ENCODE data around the gene PIGP. TPM values are rescaled to one million over a fixed set of nuclear protein-coding genes. Genes with fewer than 3 reads are reported as not detected.
A peak's percentile ranks its signal among the peaks of the same experiment; 100 is the strongest.
"Not testable (repeated sequence)": the region's sequence is repeated elsewhere in the genome, so short reads cannot be mapped to it uniquely, and the experiment has no call there.

The PIGP gene
- total and polyA plus RNA-seq, 4 donors: 15.8 to 47.2 (median 20.5) TPM

DNA sequence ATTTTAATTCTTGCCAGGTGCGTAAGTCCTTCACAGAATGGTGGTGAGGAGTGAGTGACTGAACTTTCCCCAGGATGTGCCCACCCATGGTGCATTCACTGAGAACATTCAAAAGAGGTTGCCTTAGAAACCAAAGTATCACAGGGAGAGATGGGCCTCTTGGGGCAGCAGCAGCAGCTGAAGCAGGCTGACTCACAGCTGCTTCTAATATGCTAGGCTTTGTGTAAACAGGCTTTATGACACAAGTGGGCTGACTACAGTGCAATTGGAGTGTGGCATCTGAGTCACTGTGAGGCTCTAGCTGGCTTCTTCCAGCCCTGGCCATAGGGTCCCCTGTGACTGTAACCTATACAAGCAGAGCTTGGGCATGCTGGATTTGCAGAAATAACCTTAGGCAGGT is 12.6 kb downstream of the PIGP start:
- no peak for DNase-seq
- Histone ChIP-seq H3K9me3 (ENCODE audit: control insufficient read depth, low read length) (peaks cover 1% of the 10 kb centered on the region), H3K27me3 (ENCODE audit: control insufficient read depth in 1 of 2, insufficient read depth in 2 of 2, low read length in 1 of 2) (no peaks in the 10 kb centered on the region), H3K36me3 (ENCODE audit: control insufficient read depth in 1 of 2, insufficient read depth in 2 of 2, low read length in 1 of 2) (no peaks in the 10 kb centered on the region), H3K27ac (ENCODE audit: low read depth in 1 of 2, low read length in 2 of 2) (no peak overlapping the region), H3K4me1 (ENCODE audit: control insufficient read depth in 1 of 2, insufficient read depth in 2 of 2, low read length in 2 of 2) (no peaks in the 10 kb centered on the region), H3K4me3 (ENCODE audit: low read length in 2 of 2) (no peak overlapping the region)
- ATAC-seq (ENCODE audit: low FRiP score): peak; percentile 89
- intact Hi-C loops (cut with DNase I): no loop called here
- WGBS, 2 donors: 88 to 90% methylated on average over 1 of the region's 1 CpG

DNA sequence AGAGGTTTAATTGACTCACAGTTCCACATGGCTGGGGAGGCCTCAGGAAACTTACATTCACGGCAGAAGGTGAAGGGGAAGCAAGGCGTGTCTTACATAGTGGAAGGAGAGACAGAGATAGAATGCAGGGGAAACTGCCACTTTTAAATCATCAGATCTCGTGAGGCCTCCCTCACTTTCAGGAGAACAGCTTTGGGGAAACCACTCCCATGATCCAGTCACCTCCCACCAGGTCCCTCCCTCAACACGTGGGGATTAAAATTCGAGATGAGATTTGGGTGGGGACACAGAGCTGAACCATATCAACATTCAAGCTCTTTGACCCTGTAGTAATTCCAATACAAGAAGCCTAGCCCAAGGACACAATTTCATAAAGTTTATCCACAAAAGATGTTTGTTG is 13.7 kb downstream of the PIGP start:
- Histone ChIP-seq H3K4me3 (ENCODE audit: low read length in 2 of 2) (no peak overlapping the region), H3K4me1 (ENCODE audit: control insufficient read depth in 1 of 2, insufficient read depth in 2 of 2, low read length in 2 of 2) (no peaks in the 10 kb centered on the region), H3K36me3 (ENCODE audit: control insufficient read depth in 1 of 2, insufficient read depth in 2 of 2, low read length in 1 of 2) (no peaks in the 10 kb centered on the region), H3K27ac (ENCODE audit: low read depth in 1 of 2, low read length in 2 of 2) (no peak overlapping the region), H3K9me3 (ENCODE audit: control insufficient read depth, low read length) (peaks cover 1% of the 10 kb centered on the region), H3K27me3 (ENCODE audit: control insufficient read depth in 1 of 2, insufficient read depth in 2 of 2, low read length in 1 of 2) (no peaks in the 10 kb centered on the region)
- intact Hi-C loops (cut with DNase I): no loop called here
- DNase-seq: no peak
- ATAC-seq (ENCODE audit: low FRiP score): no peak
- WGBS, 2 donors: 73 to 76% methylated on average over 5 of the region's 5 CpGs

DNA sequence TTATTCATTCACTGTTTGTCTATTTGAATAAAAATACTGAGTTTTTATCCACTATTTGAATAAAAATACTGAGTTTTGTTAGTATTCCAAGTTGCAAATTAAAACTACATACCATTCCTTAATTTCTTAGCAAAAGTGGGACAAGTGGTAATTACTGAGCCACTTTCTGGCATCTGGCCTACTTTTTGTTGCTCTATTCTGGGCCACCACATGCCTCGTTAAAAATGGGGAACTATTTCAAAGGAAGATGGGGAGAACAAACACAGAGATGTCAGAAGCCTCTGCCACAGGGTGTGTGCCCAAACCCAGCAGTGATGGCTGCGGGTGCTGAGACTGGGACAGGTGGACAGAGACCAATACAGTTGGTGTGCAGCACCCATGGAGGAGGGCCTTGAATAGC is 14.6 kb downstream of the PIGP start:
- H3K36me3 ChIP-seq (ENCODE audit: control insufficient read depth in 1 of 2, insufficient read depth in 2 of 2, low read length in 1 of 2): no peaks in the 10 kb centered on the region
- 72 to 77% methylated on average over 2 of the region's 2 CpGs for WGBS, 2 donors
- intact Hi-C loops (cut with DNase I): no loop called here
- peaks cover 1% of the 10 kb centered on the region for H3K9me3 ChIP-seq (ENCODE audit: control insufficient read depth, low read length)
- ATAC-seq (ENCODE audit: low FRiP score) (no peak), DNase-seq (no peak)
- no peak overlapping the region for H3K4me3 ChIP-seq (ENCODE audit: low read length in 2 of 2)
- H3K4me1 ChIP-seq (ENCODE audit: control insufficient read depth in 1 of 2, insufficient read depth in 2 of 2, low read length in 2 of 2): no peaks in the 10 kb centered on the region
- H3K27ac ChIP-seq (ENCODE audit: low read depth in 1 of 2, low read length in 2 of 2): no peak overlapping the region
- H3K27me3 ChIP-seq (ENCODE audit: control insufficient read depth in 1 of 2, insufficient read depth in 2 of 2, low read length in 1 of 2): no peaks in the 10 kb centered on the region

DNA sequence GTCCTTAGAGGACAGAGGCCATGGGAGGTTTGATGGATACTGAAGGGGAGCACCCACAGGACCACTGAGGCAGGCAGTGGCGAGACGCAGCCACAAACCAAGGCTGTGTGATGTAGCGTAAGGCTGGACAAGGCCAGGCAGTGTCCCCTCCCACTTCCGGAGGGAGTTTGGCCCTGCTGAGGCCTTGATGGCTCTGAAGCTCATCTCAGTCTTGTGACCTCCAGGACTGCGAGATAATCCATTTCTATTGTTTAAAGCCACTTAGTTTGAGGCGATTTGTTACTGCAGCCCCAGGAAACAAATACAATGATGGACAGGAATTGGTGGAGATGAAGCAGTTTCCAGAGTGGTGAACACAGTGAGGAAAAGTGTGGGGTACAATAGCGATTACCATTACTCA is 15.3 kb downstream of the PIGP start:
- Histone ChIP-seq H3K9me3 (ENCODE audit: control insufficient read depth, low read length) (peaks cover 1% of the 10 kb centered on the region), H3K4me1 (ENCODE audit: control insufficient read depth in 1 of 2, insufficient read depth in 2 of 2, low read length in 2 of 2) (no peaks in the 10 kb centered on the region), H3K36me3 (ENCODE audit: control insufficient read depth in 1 of 2, insufficient read depth in 2 of 2, low read length in 1 of 2) (no peaks in the 10 kb centered on the region), H3K27me3 (ENCODE audit: control insufficient read depth in 1 of 2, insufficient read depth in 2 of 2, low read length in 1 of 2) (no peaks in the 10 kb centered on the region), H3K4me3 (ENCODE audit: low read length in 2 of 2) (no peak overlapping the region), H3K27ac (ENCODE audit: low read depth in 1 of 2, low read length in 2 of 2) (no peak overlapping the region)
- DNase-seq: no peak
- 96% methylated on average over 7 of the region's 7 CpGs for WGBS, 2 donors
- ATAC-seq (ENCODE audit: low FRiP score): no peak
- intact Hi-C loops (cut with DNase I): no loop called here

DNA sequence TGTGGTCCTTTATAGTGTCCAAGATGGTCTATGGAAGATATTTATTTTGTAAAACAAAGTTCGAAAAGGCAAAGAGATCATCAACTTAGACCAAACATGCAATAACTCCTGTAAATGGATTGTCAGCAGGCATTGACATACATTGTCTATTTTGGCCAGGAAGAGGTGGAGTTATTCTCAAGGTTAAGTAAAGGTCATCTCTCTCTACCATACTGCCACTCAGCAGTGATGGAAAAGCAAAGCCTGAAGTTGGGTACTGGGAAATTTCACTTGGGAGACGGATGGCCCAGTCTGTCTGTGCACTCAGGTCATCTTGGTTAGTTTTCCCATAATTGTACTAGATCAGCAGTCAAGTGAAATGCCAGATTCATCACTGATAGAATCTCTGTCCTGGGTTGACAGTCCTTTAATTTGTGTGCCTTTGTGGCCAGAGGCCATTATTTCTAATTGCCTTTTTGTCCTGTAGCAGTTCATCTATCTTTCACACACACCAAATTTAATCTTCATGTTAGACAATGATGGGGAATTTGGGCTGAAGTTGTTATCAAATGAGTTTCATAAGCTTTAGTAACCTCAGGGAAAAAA is 17.5 kb downstream of the PIGP start:
- H3K27ac ChIP-seq (ENCODE audit: low read depth in 1 of 2, low read length in 2 of 2): no peak overlapping the region
- ATAC-seq (ENCODE audit: low FRiP score): no peak
- no peaks in the 10 kb centered on the region for H3K36me3 ChIP-seq (ENCODE audit: control insufficient read depth in 1 of 2, insufficient read depth in 2 of 2, low read length in 1 of 2)
- no peak overlapping the region for H3K4me3 ChIP-seq (ENCODE audit: low read length in 2 of 2)
- no peaks in the 10 kb centered on the region for H3K27me3 ChIP-seq (ENCODE audit: control insufficient read depth in 1 of 2, insufficient read depth in 2 of 2, low read length in 1 of 2)
- WGBS, 2 donors: 65 to 74% methylated on average over 2 of the region's 2 CpGs
- no peaks in the 10 kb centered on the region for H3K4me1 ChIP-seq (ENCODE audit: control insufficient read depth in 1 of 2, insufficient read depth in 2 of 2, low read length in 2 of 2)
- intact Hi-C loops (cut with DNase I): no loop called here
- no peak for DNase-seq
- peaks cover 1% of the 10 kb centered on the region for H3K9me3 ChIP-seq (ENCODE audit: control insufficient read depth, low read length)

DNA sequence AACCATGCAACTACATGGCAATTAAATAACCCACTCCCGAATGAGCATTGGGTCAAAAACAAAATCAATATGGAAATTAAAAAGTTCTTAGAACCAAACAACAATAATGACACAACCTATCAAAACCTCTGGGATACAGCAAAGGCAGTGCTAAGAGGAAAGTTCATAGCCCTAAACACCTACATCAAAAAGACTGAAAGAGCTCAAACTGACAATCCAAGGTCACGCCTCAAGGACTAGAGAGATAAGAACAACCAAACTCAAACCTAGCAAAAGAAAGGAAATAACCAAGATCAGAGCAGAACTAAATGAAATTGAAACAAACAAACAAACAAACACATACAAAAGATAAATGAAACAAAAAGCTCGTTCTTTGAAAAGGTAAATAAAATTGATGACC is 23.1 kb downstream of the PIGP start:
- H3K4me1 ChIP-seq (ENCODE audit: control insufficient read depth in 1 of 2, insufficient read depth in 2 of 2, low read length in 2 of 2); ATAC-seq (ENCODE audit: low FRiP score); H3K27me3 ChIP-seq (ENCODE audit: control insufficient read depth in 1 of 2, insufficient read depth in 2 of 2, low read length in 1 of 2); H3K36me3 ChIP-seq (ENCODE audit: control insufficient read depth in 1 of 2, insufficient read depth in 2 of 2, low read length in 1 of 2); H3K9me3 ChIP-seq (ENCODE audit: control insufficient read depth, low read length); DNase-seq; intact Hi-C loops (cut with DNase I); H3K27ac ChIP-seq (ENCODE audit: low read depth in 1 of 2, low read length in 2 of 2); H3K4me3 ChIP-seq (ENCODE audit: low read length in 2 of 2): not testable (repeated sequence)
- 64 to 81% methylated on average over 3 of the region's 3 CpGs for WGBS, 2 donors

DNA sequence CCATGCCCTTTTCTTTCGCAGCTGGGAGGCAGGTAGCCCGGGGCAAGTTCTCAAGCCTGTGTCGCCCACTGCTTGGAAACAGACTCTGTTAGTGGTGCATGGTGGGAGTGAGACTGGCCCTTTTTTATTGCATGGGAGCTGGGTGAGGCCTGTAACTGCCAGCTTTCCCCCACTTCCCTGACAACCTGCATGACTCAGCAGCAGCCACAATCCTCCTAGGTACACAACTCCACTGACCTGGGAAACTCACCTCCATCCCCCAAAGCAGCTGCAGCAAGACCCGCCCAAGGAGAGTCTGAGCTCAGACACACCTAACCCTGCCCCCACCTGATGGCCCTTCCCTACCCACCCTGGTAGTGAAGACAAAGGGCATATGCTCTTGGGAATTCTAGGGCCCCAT is 25.8 kb downstream of the PIGP start:
- H3K36me3 ChIP-seq (ENCODE audit: control insufficient read depth in 1 of 2, insufficient read depth in 2 of 2, low read length in 1 of 2): no peaks in the 10 kb centered on the region
- H3K9me3 ChIP-seq (ENCODE audit: control insufficient read depth, low read length): no peaks in the 10 kb centered on the region
- ATAC-seq (ENCODE audit: low FRiP score): no peak
- H3K27me3 ChIP-seq (ENCODE audit: control insufficient read depth in 1 of 2, insufficient read depth in 2 of 2, low read length in 1 of 2): peaks cover 0 to 2% of the 10 kb centered on the region in 2 donors
- H3K4me3 ChIP-seq (ENCODE audit: low read length in 2 of 2): no peak overlapping the region
- no peak for DNase-seq
- WGBS, 2 donors: 90 to 94% methylated on average over 4 of the region's 4 CpGs
- H3K4me1 ChIP-seq (ENCODE audit: control insufficient read depth in 1 of 2, insufficient read depth in 2 of 2, low read length in 2 of 2): no peaks in the 10 kb centered on the region
- intact Hi-C loops (cut with DNase I): no loop called here
- H3K27ac ChIP-seq (ENCODE audit: low read depth in 1 of 2, low read length in 2 of 2): no peak overlapping the region

DNA sequence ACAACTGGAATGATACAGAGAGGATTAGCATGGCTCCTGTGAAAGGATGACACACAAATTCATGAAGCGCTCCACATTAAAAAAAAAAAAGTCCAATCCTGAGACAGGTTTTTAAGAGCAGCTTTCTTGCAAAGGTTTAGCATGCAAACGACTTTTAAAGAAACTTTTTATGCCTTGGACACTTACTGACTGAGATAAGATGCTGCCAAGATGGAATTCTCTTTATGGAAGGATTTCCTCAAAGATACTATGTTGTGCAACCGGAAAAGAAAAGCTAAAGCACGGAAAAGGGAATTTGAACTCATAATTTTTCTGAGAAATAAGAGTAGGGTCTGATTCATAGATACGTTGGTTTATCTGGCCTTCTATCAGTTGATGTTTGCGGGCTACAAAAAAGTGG is 27.3 kb downstream of the PIGP start:
- intact Hi-C loops (cut with DNase I): no loop called here
- ATAC-seq (ENCODE audit: low FRiP score) (no peak), DNase-seq (no peak)
- Histone ChIP-seq H3K27ac (ENCODE audit: low read depth in 1 of 2, low read length in 2 of 2) (no peak overlapping the region), H3K27me3 (ENCODE audit: control insufficient read depth in 1 of 2, insufficient read depth in 2 of 2, low read length in 1 of 2) (peaks cover 0 to 2% of the 10 kb centered on the region in 2 donors), H3K9me3 (ENCODE audit: control insufficient read depth, low read length) (no peaks in the 10 kb centered on the region), H3K4me3 (ENCODE audit: low read length in 2 of 2) (no peak overlapping the region), H3K36me3 (ENCODE audit: control insufficient read depth in 1 of 2, insufficient read depth in 2 of 2, low read length in 1 of 2) (no peaks in the 10 kb centered on the region), H3K4me1 (ENCODE audit: control insufficient read depth in 1 of 2, insufficient read depth in 2 of 2, low read length in 2 of 2) (no peaks in the 10 kb centered on the region)
- WGBS, 2 donors: 77 to 81% methylated on average over 6 of the region's 6 CpGs

DNA sequence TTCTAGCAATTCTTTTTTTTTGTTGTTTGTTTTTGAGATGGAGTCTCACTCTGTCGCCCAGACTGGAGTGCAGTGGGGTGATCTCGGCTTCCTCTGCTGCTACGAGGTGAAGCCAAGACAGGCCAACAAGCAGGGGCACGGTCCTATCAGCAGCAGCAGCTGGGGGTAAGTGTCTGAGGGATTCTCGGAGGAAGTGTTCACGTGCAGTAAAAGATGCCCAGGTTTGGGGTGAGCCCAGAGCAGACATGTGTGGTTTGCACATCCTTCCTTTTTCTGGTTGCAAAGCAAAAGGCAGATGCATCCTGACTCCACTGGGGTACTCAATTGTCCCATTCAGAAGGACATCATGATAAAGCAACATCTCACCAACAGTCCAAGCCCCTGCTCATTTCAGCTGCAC is 27.7 kb downstream of the PIGP start:
- no peak for ATAC-seq (ENCODE audit: low FRiP score)
- H3K36me3 ChIP-seq (ENCODE audit: control insufficient read depth in 1 of 2, insufficient read depth in 2 of 2, low read length in 1 of 2): no peaks in the 10 kb centered on the region
- no peak overlapping the region for H3K27ac ChIP-seq (ENCODE audit: low read depth in 1 of 2, low read length in 2 of 2)
- 90 to 92% methylated on average over 6 of the region's 6 CpGs for WGBS, 2 donors
- H3K27me3 ChIP-seq (ENCODE audit: control insufficient read depth in 1 of 2, insufficient read depth in 2 of 2, low read length in 1 of 2): peaks cover 0 to 2% of the 10 kb centered on the region in 2 donors
- intact Hi-C loops (cut with DNase I): no loop called here
- no peaks in the 10 kb centered on the region for H3K9me3 ChIP-seq (ENCODE audit: control insufficient read depth, low read length)
- DNase-seq: no peak
- no peak overlapping the region for H3K4me3 ChIP-seq (ENCODE audit: low read length in 2 of 2)
- no peaks in the 10 kb centered on the region for H3K4me1 ChIP-seq (ENCODE audit: control insufficient read depth in 1 of 2, insufficient read depth in 2 of 2, low read length in 2 of 2)

Measured in aorta (tissue), 5 donors.